ENCODE results near the gene RFC5.

- TF ChIP-seq CTCF (IDR thresholded peaks at IDR 0.05), result no peak
- TF ChIP-seq POLR2A (IDR thresholded peaks at IDR 0.05), result peak; percentile 22
Measured at GRCh38 chr12:118061873-118062843, 45.7 kb downstream of the RFC5 start.
